ENCODE measurements around the gene MRPS30.

GRCh38 chr5:44779167-44779566, 29.6 kb upstream of the MRPS30 start:
- TF ChIP-seq CTCF (IDR thresholded peaks at IDR 0.05) (no peak), EP300 (IDR thresholded peaks at IDR 0.05) (no peak)

Measured in ovary (tissue), 3 donors.